Kidney epithelial cell (primary cell): ENCODE results near the gene SH3RF3. TPM values are rescaled to one million over a fixed set of nuclear protein-coding genes. Genes with fewer than 3 reads are reported as not detected.

Experiments
- DNase-seq: peaks from one replicate; pipeline ENCODE4 v3.0.0-alpha.2; 2010; ENCODE audit warnings: low read depth
- H3K27me3 ChIP-seq: 2 replicates; pipeline ENCODE4 v1.6.0; 2011; ENCODE audit warnings: low read length; ENCODE audit not compliant: control insufficient read depth, insufficient read depth
- H3K36me3 ChIP-seq: 2 replicates; pipeline ENCODE4 v1.5.1; 2011; ENCODE audit warnings: low read length; ENCODE audit not compliant: control insufficient read depth, insufficient read depth
- H3K4me3 ChIP-seq: 2 replicates; pipeline ENCODE4 v1.5.1; 2011; ENCODE audit warnings: low read depth, mild to moderate bottlenecking, control low read depth, low read length
- CTCF ChIP-seq: IDR thresholded peaks from 2 replicates; pipeline ENCODE4 v1.5.1; 2011; ENCODE audit warnings: mild to moderate bottlenecking, moderate library complexity, low read length, control low read depth, inconsistent platforms; ENCODE audit not compliant: insufficient read depth, poor library complexity, severe bottlenecking
- total RNA-seq: library from RNA; depleted of rRNA; stranded (reverse); fragments of >200 nt; gene quantifications from 2 replicates; pipeline ENCODE4 v1.2.3, GENCODE V29; 2015

SH3RF3 gene
- total RNA-seq, 1 donor from 2014 or later: 9.6 TPM

DNA sequence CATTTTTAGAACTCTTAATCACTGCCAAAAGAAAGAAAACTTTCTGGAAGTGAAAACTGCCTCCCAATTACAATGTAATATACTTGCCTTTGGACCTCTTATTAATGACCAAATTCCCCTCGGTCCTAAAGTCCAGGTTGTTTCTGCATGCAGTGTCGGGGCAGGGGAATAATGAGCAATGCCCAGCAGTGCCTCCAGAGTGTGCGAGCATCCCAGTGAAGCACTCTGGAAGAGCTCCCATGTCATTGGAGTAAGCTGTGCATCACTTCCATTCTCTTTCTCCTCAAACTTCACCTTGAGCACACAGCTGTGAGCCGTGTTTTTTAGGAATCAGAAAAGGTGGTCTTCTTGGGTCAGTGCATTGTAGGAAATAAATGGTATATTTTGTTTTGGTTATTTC lies 107.1 kb downstream of the SH3RF3 start:
- Histone ChIP-seq H3K36me3 (no peaks in the 10 kb centered on the region), H3K4me3 (no peak overlapping the region), H3K27me3 (no peaks in the 10 kb centered on the region)
- no peak for TF ChIP-seq CTCF
- DNase-seq: no peak

- H3K4me3 ChIP-seq: no peak overlapping the region
- no peak for TF ChIP-seq CTCF
- no peak for DNase-seq
Observed at GRCh38 chr2:109237792-109238191, 108.8 kb downstream of the SH3RF3 start.

GRCh38 chr2:109238580-109238979 lies 109.6 kb downstream of the SH3RF3 start:
- no peaks in the 10 kb centered on the region for H3K27me3 ChIP-seq
- TF ChIP-seq CTCF: no peak
- no peaks in the 10 kb centered on the region for H3K36me3 ChIP-seq
- DNase-seq: no peak
- H3K4me3 ChIP-seq: no peak overlapping the region

More at GRCh38 chr2:109237792-109238191, 108.8 kb downstream of the SH3RF3 start:
- Histone ChIP-seq H3K27me3 (no peaks in the 10 kb centered on the region), H3K36me3 (no peaks in the 10 kb centered on the region)

- H3K27me3 ChIP-seq: no peaks in the 10 kb centered on the region
- peak; percentile 74 for DNase-seq
- H3K4me3 ChIP-seq: no peak overlapping the region
- TF ChIP-seq CTCF: no peak
- H3K36me3 ChIP-seq: no peaks in the 10 kb centered on the region
Observed at GRCh38 chr2:109239720-109240119, 110.7 kb downstream of the SH3RF3 start.

GRCh38 chr2:109242210-109242653 lies 113.2 kb downstream of the SH3RF3 start:
- Histone ChIP-seq H3K36me3 (no peaks in the 10 kb centered on the region), H3K27me3 (no peaks in the 10 kb centered on the region), H3K4me3 (no peak overlapping the region)
- no peak for DNase-seq
- TF ChIP-seq CTCF: no peak

DNA sequence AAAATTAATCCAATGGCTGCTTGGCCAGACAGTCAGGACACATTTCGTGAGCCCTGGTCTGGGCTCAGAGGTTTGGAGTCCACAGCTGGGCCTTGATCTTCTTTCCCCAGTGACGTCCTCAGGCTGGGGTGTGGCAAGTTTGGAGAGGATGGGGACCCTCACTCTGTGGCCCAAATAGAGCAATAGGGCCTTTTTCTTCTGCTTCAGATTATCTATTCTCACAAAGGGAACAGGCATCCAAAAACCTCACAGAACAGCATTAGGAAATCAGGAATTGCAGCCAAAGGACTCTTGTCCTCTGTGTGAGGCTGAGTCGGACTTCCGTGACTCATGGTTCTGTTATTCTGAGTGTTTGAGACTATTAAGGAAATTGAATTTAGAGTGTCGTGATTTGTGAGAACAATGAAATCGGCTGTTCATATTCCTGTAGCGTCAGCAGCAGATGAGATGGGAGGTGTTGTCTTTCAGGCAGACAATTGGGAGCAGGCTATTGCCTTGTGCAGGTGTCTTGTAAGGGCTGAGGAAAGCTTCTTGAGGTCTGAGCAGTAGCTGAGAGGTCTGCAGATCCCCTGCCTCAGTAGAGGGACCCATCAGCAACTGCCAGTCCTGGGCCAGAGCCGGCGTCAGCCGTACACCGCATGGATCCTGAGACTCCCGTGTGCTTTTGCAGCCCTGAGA lies 113.8 kb downstream of the SH3RF3 start:
- Histone ChIP-seq H3K27me3 (no peaks in the 10 kb centered on the region), H3K36me3 (no peaks in the 10 kb centered on the region), H3K4me3 (no peak overlapping the region)
- DNase-seq: peak; percentile 70
- TF ChIP-seq CTCF: no peak
